MM.1S (cell line): ENCODE results near the gene CD44.

Experiments
- DNase-seq: peaks from one replicate; pipeline ENCODE4 v3.0.0-alpha.2; 2015
- H2AFZ ChIP-seq: fragments of 300-600 bp; sonication (generic); 2 replicates; pipeline ENCODE4 v1.6.0; 2016; ENCODE audit warnings: antibody characterized with exemption, low read length
- H3F3A ChIP-seq: fragments of 300-600 bp; sonication (generic); 2 replicates; pipeline ENCODE4 v1.6.1; 2016; ENCODE audit warnings: mild to moderate bottlenecking, antibody characterized with exemption, low read length, moderate library complexity, mixed read lengths; ENCODE audit not compliant: insufficient read depth
- H3K27ac ChIP-seq: fragments of 300-600 bp; sonication (generic); 2 replicates; pipeline ENCODE4 v1.5.1; 2016; ENCODE audit warnings: mild to moderate bottlenecking, low read length
- H3K27me3 ChIP-seq: fragments of 300-600 bp; sonication (generic); replicated peaks from 2 replicates; pipeline ENCODE4 v1.6.0; 2016; ENCODE audit warnings: low read length; ENCODE audit not compliant: insufficient read depth
- H3K36me3 ChIP-seq: fragments of 300-600 bp; sonication (generic); replicated peaks from 2 replicates; pipeline ENCODE4 v1.6.1; 2016; ENCODE audit warnings: mild to moderate bottlenecking, low read length, mixed read lengths; ENCODE audit not compliant: insufficient read depth
- H3K4me1 ChIP-seq: fragments of 300-600 bp; sonication (generic); 2 replicates; pipeline ENCODE4 v1.6.1; 2016; ENCODE audit warnings: low read length, mixed read lengths
- H3K4me2 ChIP-seq: fragments of 300-600 bp; sonication (generic); 2 replicates; pipeline ENCODE4 v1.6.0; 2016; ENCODE audit warnings: low read depth, low read length
- H3K4me3 ChIP-seq: fragments of 300-600 bp; sonication (generic); 2 replicates; pipeline ENCODE4 v1.5.1; 2016; ENCODE audit warnings: low read length, mixed read lengths
- H3K79me2 ChIP-seq: fragments of 300-600 bp; sonication (generic); 2 replicates; pipeline ENCODE4 v1.6.1; 2016; ENCODE audit warnings: mixed run types, low read length, mixed read lengths
- H3K9ac ChIP-seq: fragments of 300-600 bp; sonication (generic); 2 replicates; pipeline ENCODE4 v1.6.1; 2016; ENCODE audit warnings: low read length, mixed read lengths
- H3K9me2 ChIP-seq: fragments of 300-600 bp; sonication (generic); replicated peaks from 2 replicates; pipeline ENCODE4 v1.6.1; 2016; ENCODE audit warnings: mild to moderate bottlenecking, low read length, mixed read lengths; ENCODE audit not compliant: insufficient read depth
- H3K9me3 ChIP-seq: fragments of 300-600 bp; sonication (generic); replicated peaks from 2 replicates; pipeline ENCODE4 v1.6.1; 2016; ENCODE audit warnings: mild to moderate bottlenecking, low read length, mixed read lengths; ENCODE audit not compliant: insufficient read depth
- H4K20me1 ChIP-seq: fragments of 300-600 bp; sonication (generic); 2 replicates; pipeline ENCODE4 v1.6.1; 2016; ENCODE audit warnings: mild to moderate bottlenecking, low read length, moderate library complexity, mixed read lengths; ENCODE audit not compliant: insufficient read depth
- EZH2 ChIP-seq: fragments of 300-600 bp; sonication (generic); optimal IDR thresholded peaks from 2 replicates; pipeline ENCODE3; 2017; ENCODE audit warnings: low read depth, mild to moderate bottlenecking, antibody characterized with exemption, low read length, mixed read lengths
- EZH2phosphoT487 ChIP-seq: fragments of 300-600 bp; sonication (generic); IDR thresholded peaks from 2 replicates; pipeline ENCODE4 v1.6.1; 2018; ENCODE audit warnings: antibody characterized with exemption, low read length
- TF ChIP-seq, protein P1 (sequence below): fragments of 300-600 bp; sonication (generic); IDR thresholded peaks from 2 replicates; pipeline ENCODE4 v1.5.1; 2016; ENCODE audit warnings: antibody characterized with exemption, low read length, mixed read lengths

Gene CD44

DNA sequence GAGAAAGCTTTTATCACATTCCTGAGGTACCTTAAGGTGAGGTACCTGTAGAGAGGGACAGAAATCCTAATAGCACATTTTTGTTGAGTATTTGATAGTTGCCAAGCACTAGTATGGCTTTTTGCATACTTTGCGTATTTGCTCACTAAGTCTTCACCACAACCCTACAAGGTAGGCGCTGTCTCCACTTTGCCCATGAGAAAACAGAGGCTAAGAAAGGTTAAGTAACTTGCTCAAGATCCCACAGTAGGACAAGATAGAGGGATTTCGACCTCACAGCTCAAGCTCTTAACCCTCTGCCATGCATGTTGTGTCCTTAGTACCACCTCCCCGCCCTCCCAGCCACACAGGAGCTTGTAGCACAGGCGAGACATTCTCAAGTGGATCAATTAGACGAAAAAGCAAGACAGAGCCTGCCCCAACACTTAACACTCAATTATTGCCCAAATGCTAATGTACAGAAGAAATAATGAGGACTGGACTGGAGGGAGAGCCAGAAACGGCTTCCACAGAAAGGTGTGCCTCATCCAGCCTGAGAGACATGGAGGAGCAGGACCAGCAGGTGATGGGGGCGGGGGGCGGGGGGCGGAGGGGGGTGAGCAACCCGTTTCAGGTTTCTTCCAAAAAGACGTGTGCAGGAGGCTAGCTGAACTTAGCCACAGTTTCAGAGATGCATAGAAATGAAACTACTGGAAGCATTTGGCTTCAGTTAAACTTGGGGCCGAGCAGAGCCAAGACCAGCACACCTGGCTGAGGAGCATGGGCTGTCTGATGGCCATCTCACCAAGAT is 26.7 kb upstream of the CD44 start:
- no peaks in the 10 kb centered on the region for H3K79me2 ChIP-seq
- H3K4me2 ChIP-seq, result peak overlapping the region; percentile 38
- peaks cover 8% of the 10 kb centered on the region; the same call in 1 of the 2 replicates for H3F3A ChIP-seq
- H3K27me3 ChIP-seq, result no peaks in the 10 kb centered on the region
- TF ChIP-seq, protein P1, sequence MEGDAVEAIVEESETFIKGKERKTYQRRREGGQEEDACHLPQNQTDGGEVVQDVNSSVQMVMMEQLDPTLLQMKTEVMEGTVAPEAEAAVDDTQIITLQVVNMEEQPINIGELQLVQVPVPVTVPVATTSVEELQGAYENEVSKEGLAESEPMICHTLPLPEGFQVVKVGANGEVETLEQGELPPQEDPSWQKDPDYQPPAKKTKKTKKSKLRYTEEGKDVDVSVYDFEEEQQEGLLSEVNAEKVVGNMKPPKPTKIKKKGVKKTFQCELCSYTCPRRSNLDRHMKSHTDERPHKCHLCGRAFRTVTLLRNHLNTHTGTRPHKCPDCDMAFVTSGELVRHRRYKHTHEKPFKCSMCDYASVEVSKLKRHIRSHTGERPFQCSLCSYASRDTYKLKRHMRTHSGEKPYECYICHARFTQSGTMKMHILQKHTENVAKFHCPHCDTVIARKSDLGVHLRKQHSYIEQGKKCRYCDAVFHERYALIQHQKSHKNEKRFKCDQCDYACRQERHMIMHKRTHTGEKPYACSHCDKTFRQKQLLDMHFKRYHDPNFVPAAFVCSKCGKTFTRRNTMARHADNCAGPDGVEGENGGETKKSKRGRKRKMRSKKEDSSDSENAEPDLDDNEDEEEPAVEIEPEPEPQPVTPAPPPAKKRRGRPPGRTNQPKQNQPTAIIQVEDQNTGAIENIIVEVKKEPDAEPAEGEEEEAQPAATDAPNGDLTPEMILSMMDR, result no peak
- TF ChIP-seq EZH2 (no peak), EZH2phosphoT487 (no peak)
- peaks cover 43% of the 10 kb centered on the region for H3K4me1 ChIP-seq
- H3K9ac ChIP-seq, result no peak overlapping the region
- H3K9me2 ChIP-seq, result no peaks in the 10 kb centered on the region
- DNase-seq, result peak; percentile 54
- H3K4me3 ChIP-seq, result no peak overlapping the region
- H3K36me3 ChIP-seq, result no peaks in the 10 kb centered on the region
- no peaks in the 10 kb centered on the region for H4K20me1 ChIP-seq
- no peak overlapping the region for H2AFZ ChIP-seq
- H3K27ac ChIP-seq, result peak overlapping the region; percentile 21; the same call in 1 of the 2 replicates
- no peaks in the 10 kb centered on the region for H3K9me3 ChIP-seq

DNA sequence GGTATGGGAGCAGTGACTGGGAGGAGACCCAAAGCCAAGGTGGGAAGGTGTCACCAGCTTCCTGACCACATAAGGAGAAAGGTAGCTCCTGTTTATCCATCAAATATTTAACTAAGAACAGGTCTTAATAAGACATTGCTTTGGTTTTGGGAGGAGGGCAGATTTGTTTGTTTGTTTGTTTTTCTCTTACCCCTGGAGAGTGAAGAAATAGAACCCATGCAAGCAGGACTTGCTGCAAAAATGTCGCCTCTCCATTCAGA is 26.2 kb upstream of the CD44 start:
- Histone ChIP-seq H3F3A (peaks cover 6% of the 10 kb centered on the region; the same call in 1 of the 2 replicates), H3K27me3 (no peaks in the 10 kb centered on the region), H3K9me2 (no peaks in the 10 kb centered on the region), H3K9ac (no peak overlapping the region), H3K4me1 (peaks cover 38% of the 10 kb centered on the region), H4K20me1 (no peaks in the 10 kb centered on the region), H3K4me3 (no peak overlapping the region), H3K36me3 (no peaks in the 10 kb centered on the region), H3K27ac (peak overlapping the region; percentile 21; the same call in 1 of the 2 replicates), H3K4me2 (peak overlapping the region; percentile 38), H3K9me3 (no peaks in the 10 kb centered on the region), H2AFZ (no peak overlapping the region), H3K79me2 (no peaks in the 10 kb centered on the region)
- no peak for DNase-seq
- TF ChIP-seq EZH2phosphoT487 (no peak), EZH2 (no peak)
- TF ChIP-seq, protein P1, result no peak

DNA sequence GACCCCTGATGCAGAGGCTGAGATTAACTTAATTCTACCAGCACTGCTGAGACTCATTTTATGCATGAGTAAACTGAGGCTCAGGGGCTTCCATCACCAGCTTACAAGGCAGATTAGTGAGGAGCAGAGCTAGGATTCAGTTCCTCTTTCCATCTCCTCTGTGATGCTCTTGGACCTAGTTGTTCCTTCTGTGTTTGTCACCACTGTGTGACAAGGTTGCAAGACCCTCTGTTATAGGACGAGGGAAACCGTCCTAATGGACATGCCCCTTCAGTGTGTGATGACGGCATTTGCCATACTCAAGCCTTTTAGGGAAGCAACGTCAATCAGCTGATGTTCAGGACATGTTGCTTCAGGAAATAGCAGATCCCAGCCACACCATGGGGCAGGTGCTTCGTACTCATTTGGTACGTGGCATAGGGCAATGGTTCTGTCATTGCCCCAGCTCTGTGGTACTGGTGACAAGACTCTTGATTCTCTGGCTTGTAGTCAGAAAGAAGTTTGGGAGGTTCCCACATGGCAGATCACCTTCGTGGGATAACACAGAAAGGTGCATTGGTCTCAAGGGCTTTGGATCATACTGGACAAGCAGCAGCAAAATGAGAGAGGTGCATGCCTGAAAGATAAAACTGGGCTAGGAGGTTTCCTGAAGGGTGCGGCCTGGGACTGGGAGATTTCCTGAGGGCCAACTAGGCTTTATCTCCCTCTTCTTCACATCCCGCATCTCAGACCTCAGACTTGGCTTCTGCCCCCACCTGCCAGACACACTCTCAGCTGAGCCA is 23.9 kb upstream of the CD44 start:
- Histone ChIP-seq H3K36me3 (no peaks in the 10 kb centered on the region), H2AFZ (no peak overlapping the region), H3K4me3 (no peak overlapping the region), H3K4me1 (peaks cover 53% of the 10 kb centered on the region), H3K9me3 (no peaks in the 10 kb centered on the region), H3K9ac (no peak overlapping the region), H4K20me1 (no peaks in the 10 kb centered on the region), H3K27ac (no peak overlapping the region), H3K79me2 (no peaks in the 10 kb centered on the region), H3K4me2 (no peak overlapping the region), H3F3A (peaks cover 12% of the 10 kb centered on the region; the same call in 1 of the 2 replicates), H3K9me2 (no peaks in the 10 kb centered on the region), H3K27me3 (no peaks in the 10 kb centered on the region)
- TF ChIP-seq, protein P1, result no peak
- TF ChIP-seq EZH2 (no peak), EZH2phosphoT487 (no peak)
- DNase-seq, result no peak
